ENCODE measurements around the gene PODXL2. TPM values are rescaled to one million over a fixed set of nuclear protein-coding genes. Genes with fewer than 3 reads are reported as not detected.

The PODXL2 gene
- total RNA-seq, 1 donor from 2014 or later, result 1.6 TPM

DNA sequence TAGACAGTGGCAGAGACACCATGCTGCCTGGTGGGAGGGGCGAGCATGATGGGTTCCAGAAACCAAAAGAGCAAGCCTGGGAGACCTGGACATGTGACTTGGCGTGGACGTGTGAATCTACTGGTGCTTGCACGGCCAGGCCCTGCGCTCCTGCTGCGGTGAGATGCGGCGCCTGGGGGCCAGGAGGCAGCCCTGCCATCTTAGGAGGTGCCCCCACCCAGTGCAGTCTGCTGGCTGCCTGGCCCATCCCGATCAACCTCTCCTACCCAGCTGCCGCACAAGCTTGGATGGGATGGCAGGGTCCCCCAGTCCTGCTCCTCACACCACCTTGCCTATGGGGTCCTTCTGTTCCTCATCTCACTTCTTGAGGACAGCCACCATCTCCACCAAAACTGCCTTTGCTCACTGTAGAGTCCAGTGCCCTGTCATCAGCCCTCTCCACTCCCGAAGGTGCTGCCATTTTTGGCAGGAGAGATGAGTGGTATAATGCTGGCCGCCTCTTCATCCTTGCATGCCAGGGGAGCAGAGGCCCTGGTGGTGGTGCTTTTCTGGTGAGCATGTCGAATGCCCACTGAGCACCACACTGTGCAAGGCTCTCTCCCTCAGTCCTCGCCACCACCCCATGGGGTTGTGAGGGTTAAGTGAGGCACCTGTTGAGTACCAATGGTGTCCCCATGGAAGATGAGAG, 40.7 kb downstream of the PODXL2 start:
- intact Hi-C loops (cut with DNase I), result loop anchor here (5.0 kb wide), 2 partner anchors 72 to 383 kb away; partner anchors contain the start of genes MCM2 and SEC61A1
- Histone ChIP-seq H3K36me3 (no peaks in the 10 kb centered on the region), H3K4me3 (no peak overlapping the region), H3K27me3 (no peaks in the 10 kb centered on the region), H3K27ac (no peak overlapping the region), H3K9me3 (no peaks in the 10 kb centered on the region), H3K4me1 (peaks cover 13 to 14% of the 10 kb centered on the region in 2 donors)
- TF ChIP-seq, protein P1, sequence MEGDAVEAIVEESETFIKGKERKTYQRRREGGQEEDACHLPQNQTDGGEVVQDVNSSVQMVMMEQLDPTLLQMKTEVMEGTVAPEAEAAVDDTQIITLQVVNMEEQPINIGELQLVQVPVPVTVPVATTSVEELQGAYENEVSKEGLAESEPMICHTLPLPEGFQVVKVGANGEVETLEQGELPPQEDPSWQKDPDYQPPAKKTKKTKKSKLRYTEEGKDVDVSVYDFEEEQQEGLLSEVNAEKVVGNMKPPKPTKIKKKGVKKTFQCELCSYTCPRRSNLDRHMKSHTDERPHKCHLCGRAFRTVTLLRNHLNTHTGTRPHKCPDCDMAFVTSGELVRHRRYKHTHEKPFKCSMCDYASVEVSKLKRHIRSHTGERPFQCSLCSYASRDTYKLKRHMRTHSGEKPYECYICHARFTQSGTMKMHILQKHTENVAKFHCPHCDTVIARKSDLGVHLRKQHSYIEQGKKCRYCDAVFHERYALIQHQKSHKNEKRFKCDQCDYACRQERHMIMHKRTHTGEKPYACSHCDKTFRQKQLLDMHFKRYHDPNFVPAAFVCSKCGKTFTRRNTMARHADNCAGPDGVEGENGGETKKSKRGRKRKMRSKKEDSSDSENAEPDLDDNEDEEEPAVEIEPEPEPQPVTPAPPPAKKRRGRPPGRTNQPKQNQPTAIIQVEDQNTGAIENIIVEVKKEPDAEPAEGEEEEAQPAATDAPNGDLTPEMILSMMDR (IDR thresholded peaks at IDR 0.05), result no peak
- peak in 1 of 2 donors; percentile 52 for DNase-seq (ENCODE audit: low spot score in 2 of 2)

DNA sequence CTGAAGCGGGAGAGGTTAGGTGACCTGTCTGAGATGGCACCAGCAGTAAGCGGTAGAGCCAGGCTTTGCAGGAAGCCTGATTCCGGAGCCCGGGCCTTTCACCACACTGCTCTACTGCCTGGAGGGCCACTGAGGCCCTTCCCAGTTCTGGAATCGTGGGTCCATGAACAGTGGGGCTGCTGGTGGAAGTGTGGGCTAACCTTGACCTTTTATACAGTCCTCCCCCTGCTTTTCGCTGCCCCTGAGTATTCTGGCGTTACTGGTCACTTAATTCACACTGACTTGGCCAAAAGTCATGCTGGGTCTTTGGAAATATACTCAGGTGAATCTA, 41.2 kb downstream of the PODXL2 start:
- Histone ChIP-seq H3K36me3 (no peaks in the 10 kb centered on the region), H3K27me3 (no peaks in the 10 kb centered on the region), H3K27ac (no peak overlapping the region), H3K4me3 (no peak overlapping the region), H3K4me1 (peaks cover 13 to 16% of the 10 kb centered on the region in 2 donors), H3K9me3 (no peaks in the 10 kb centered on the region)
- no peak for DNase-seq (ENCODE audit: low spot score in 2 of 2)
- TF ChIP-seq, protein P1 (IDR thresholded peaks at IDR 0.05), result no peak
- intact Hi-C loops (cut with DNase I), result loop anchor here (5.0 kb wide), 2 partner anchors 73 to 382 kb away; partner anchors contain the start of genes MCM2 and SEC61A1

DNA sequence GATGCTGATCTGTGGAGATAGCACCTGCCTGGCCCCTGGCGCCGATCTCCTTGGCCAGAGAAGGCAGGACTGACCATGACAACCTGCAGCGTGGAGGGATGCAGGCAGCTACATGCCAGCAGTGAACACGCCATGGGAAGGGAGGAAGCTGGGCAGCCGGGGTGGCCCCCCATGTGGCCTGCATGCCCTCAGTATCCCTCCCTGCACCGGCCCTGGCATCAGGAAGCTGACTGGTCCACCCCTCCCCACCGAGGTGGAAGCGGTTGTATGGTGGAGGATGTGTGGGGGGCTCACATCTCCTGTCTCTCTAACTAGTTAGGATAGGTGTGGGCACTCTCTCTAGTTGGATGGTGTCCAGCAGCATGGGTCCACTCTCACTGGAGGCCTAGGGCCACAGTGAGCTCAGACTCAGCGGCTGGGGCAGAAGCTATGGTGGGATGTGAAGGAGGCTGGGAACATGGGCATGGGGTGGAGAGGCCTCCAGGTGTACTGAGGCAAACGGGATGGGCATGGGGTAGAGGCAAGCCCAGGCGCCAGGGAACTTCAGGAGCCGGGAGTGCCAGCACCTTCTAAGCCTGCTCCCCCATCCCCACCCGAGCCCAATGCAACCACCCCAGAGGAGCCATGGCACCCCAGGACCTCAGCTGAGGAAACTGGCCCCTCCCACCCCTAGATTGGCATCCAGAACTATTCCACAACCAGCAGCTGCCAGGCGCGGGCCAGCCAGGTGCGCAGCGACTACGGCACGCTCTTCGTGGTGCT, 42.0 kb downstream of the PODXL2 start:
- Histone ChIP-seq H3K36me3 (peaks cover 6% of the 10 kb centered on the region in 2 donors), H3K9me3 (no peaks in the 10 kb centered on the region), H3K4me3 (peak overlapping the region in 1 of 2 donors; percentile 89), H3K27me3 (no peaks in the 10 kb centered on the region), H3K27ac (no peak overlapping the region), H3K4me1 (peaks cover 13 to 16% of the 10 kb centered on the region in 2 donors)
- intact Hi-C loops (cut with DNase I), result loop anchor here (5.0 kb wide), 2 partner anchors 74 to 381 kb away; partner anchors contain the start of genes MCM2 and SEC61A1
- TF ChIP-seq, protein P1 (IDR thresholded peaks at IDR 0.05), result no peak
- DNase-seq (ENCODE audit: low spot score in 2 of 2), result peak in 1 of 2 donors; percentile 59

DNA sequence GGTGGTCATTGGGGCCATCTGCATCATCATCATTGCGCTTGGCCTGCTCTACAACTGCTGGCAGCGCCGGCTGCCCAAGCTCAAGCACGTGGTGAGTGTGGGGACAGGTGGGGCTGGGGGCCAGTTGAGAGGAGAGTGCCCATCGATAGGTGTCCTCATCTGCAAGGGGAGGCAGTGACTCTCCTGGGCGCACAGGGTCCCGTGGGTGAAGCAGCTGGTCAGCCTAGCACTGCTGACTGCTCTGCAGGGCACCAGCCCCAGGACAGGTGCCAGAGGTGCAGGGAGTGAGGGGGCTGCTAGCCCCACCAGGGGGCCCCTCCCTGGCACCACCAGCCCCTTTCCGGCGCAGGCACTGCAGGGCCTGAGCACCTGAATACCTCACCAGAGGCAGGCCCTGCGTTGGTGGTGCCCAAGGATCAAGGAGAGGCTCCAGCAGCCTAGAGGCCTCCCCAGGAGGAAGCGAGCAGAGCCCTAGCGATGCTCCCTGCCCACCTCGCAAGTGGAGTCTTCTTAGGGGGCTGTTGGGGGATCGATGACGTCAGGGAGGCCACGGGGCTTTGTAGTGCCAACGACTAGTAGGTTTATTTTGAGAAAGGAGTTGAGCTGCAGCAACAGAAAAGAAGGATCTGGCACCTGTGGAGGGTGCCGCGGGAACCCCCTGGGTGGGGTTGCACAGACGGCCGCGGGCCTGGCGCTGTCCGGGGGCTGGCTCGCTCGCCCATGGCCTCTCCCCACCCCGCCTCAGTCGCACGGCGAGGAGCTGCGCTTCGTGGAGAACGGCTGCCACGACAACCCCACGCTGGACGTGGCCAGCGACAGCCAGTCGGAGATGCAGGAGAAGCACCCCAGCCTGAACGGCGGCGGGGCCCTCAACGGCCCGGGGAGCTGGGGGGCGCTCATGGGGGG, 42.8 kb downstream of the PODXL2 start:
- Histone ChIP-seq H3K4me1 (peaks cover 13 to 16% of the 10 kb centered on the region in 2 donors), H3K9me3 (no peaks in the 10 kb centered on the region), H3K36me3 (peaks cover 14% of the 10 kb centered on the region in 2 donors), H3K27me3 (no peaks in the 10 kb centered on the region), H3K4me3 (peak overlapping the region; percentile 89 to 90), H3K27ac (peak overlapping the region; percentile 96)
- TF ChIP-seq, protein P1 (IDR thresholded peaks at IDR 0.05), result no peak
- intact Hi-C loops (cut with DNase I), result loop anchor here (1.0 to 5.0 kb wide), 4 partner anchors 19 to 381 kb away; partner anchors contain the start of genes MCM2, MGLL and SEC61A1
- peak in 1 of 2 donors; percentile 69 for DNase-seq (ENCODE audit: low spot score in 2 of 2)
